HG03460 (cell line): ENCODE measurements around the gene IARS2.
"Not testable (repeated sequence)": the region's sequence is repeated elsewhere in the genome, so short reads cannot be mapped to it uniquely, and the experiment has no call there.

Experiments
- ATAC-seq: cut with Tn5 transposase; IDR thresholded peaks from one replicate; pipeline ENCODE4 v1.9.1; 2021; ENCODE audit not compliant: unreplicated experiment

IARS2 gene

DNA sequence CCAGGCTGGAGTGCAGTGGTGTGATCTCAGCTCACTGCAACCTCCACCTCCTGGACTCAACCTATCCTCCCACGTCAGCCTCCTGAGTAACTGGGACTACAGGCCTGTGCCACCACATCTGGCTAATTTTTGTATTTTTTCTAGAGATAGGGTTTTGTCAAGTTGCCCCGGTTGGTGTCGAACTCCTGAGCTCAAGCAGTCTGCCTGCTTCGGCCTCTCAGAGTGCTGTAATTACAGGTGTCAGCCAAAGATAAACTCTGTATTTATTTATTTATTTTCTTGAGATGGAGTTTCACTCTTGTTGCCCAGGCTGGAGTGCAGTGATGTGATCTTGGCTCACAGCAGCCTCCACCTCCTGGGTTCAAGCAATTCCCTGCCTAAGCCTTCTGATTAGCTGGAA lies 18.7 kb downstream of the IARS2 start:
- not testable (repeated sequence) for ATAC-seq

- ATAC-seq, result peak; percentile 64
Observed at GRCh38 chr1:220113136-220113695, 19.3 kb downstream of the IARS2 start.

- ATAC-seq, result no peak
Observed at GRCh38 chr1:220119043-220119512, 25.1 kb downstream of the IARS2 start.

DNA sequence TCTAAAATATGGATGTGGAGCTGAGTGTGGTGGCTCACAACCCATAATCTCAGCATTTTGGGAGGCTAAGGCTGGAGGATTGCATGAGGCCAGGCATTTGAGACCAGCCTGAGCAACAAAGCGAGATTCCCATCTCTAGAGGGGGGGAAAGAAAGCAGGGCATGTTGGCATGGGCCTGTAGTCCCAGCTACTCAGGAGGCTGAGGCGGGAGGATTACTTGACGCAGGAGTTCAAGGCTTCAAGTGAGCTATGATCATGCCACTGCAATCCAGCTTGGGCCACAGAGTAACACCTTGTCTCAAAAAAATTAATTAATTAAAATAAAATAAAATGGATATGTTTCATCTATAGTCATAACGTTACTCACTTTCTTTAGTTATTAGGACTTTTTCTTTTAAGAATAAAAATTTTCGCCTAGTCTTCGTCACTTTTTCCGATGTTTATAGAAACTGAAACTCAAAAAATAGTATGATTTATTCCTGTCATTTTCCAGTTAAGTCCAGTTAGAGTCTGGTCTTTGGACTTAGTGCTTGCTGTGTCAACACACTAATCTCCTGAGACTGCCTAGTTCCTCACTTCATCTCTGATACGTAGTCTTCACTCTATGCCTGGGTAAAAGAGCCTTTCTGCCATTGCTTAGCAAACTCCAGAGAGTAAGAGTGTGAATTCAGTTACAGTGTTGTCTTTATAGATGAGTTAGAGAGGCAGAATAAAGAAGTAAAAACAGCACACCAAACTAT lies 28.0 kb downstream of the IARS2 start:
- ATAC-seq, result no peak

DNA sequence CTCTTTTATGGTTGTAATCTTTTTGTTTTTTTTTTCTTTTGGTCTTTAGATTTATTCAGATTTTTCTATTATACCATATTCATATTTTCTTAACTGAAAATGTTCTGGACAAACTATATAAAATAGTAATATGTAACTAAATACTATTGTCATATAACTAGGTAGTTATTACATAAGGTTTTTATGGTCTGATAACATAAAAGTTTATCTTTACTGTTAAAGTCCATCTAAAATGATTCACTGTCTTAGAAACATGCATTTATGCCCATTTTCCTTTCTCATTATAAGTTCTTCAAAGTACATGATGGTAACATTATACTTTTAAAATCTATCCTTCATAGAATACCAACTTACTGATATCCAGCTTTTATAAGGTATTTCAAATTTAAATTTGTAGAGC lies 29.1 kb downstream of the IARS2 start:
- no peak for ATAC-seq

- no peak for ATAC-seq
Observed at GRCh38 chr1:220123889-220124288, 30.0 kb downstream of the IARS2 start.

DNA sequence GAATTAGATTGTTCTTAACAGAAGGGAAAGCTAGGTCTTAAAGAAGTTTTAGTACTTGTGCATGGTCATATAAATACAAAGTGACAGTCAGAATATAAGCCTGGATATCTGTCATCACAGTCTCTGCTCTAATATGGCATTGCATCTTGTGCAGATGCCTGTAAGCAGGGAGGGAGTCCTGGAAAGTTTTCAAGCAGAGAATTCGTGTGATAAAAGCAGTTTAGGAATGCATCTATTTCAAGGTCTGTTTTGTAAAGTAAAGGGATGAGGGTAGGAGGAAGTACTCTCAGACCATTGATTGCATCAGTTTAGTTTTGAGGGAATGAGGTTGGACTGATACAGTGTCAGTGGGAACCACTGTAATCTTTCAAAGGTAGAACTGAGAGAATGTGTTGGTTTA lies 30.6 kb downstream of the IARS2 start:
- no peak for ATAC-seq

- ATAC-seq, result no peak
Observed at GRCh38 chr1:220127076-220127475, 33.1 kb downstream of the IARS2 start.

- ATAC-seq, result no peak
Observed at GRCh38 chr1:220129479-220130210, 35.7 kb downstream of the IARS2 start.

DNA sequence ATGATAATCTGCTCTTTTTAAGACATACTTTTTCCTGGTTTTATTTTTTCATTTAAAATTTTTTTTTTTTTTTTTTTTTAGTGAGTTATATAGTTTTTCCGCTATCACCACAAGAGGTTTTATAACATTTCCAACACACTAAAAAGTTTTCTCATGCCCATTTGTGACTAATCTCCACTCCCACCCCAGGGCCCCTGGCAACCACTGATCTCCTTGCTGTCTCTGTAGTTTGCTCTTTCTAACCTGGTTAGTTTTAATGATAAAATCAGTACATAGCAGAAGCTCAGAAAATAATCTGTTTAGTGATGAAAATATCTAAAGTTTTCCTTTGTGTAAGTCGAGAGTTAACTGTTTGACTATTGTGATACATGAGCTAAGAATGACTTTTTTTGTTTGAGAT lies 41.8 kb downstream of the IARS2 start:
- ATAC-seq, result no peak

DNA sequence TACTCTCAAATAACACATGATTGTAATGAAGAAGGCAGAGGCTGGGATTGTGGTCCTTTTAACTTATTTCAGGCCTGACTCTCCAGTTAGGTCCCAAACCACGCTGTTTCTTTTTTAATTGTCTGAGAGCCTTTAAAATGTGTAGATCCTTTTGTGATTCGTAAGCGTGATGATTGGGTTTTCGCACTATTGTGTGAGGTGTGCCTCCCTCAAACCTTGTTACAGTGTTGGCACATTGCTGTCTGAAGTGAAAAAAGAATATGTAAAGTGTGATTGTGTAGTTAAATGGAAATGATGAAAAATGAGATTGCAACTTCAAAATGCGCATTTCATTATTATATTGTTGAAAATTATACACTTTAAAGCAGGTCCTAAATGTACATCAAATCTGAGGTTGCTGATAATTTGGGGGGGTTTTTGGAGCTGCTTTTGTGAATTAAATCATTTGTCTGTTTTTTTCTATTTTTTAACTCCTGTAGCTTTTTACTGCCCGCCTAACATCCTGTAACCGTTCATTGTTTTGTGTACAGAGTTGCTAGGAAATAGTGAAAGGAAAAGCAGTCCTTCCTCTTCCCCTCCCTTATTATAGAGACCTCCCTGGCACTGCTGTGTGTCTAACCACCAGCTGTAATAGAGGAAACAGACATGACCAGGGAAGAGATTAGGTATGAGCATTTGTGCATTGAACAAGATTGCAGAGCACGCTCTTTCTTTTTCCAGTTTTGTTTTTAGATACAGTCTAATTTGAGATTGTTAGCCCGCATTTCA lies 43.3 kb downstream of the IARS2 start:
- no peak for ATAC-seq

- no peak for ATAC-seq
Observed at GRCh38 chr1:220139966-220140365, 46.0 kb downstream of the IARS2 start.

DNA sequence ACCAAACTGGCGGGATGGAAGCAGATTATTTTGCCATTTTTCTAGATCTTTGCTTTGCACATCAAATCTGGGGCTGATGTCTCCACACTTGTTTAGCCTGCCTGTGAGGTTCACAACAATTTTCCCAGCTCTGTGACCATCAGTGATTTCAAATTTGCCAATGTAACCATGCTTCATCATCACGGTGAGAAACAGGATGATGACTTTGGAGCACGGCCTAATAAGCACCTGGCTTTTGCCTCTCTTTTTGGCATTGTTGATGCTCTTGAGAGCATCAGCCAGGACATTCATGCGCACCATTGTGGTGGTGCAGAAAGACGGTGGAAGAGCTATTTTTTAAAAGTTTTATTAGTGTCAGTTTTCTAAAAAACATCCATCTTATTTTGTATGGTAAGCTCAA lies 50.1 kb downstream of the IARS2 start:
- ATAC-seq, result no peak

DNA sequence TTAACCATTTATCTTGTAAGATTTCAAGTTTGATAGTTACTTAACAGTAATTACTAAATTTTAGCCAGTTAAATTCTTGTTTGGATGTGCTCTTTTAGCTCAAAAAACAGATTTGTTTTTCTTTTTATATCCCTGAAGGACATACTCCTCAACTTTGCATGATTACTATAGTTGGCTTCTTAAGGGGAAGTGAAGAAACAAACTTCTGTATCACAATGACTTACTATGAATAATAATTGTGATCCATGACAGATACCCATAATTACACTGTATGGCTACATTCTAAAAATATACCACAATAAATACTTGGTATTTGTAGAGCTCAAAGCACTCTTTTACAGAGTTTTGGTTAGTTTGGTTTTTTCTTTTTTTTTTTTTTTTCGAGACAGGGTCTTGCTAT lies 55.8 kb downstream of the IARS2 start:
- ATAC-seq, result no peak

GRCh38 chr1:220151454-220151853 lies 57.5 kb downstream of the IARS2 start:
- no peak for ATAC-seq

GRCh38 chr1:220153147-220153546 lies 59.2 kb downstream of the IARS2 start:
- ATAC-seq, result no peak

- no peak for ATAC-seq
Observed at GRCh38 chr1:220156620-220157146, 62.8 kb downstream of the IARS2 start.

- no peak for ATAC-seq
Observed at GRCh38 chr1:220157738-220158137, 63.8 kb downstream of the IARS2 start.

GRCh38 chr1:220158530-220158929 lies 64.6 kb downstream of the IARS2 start:
- ATAC-seq, result not testable (repeated sequence)

DNA sequence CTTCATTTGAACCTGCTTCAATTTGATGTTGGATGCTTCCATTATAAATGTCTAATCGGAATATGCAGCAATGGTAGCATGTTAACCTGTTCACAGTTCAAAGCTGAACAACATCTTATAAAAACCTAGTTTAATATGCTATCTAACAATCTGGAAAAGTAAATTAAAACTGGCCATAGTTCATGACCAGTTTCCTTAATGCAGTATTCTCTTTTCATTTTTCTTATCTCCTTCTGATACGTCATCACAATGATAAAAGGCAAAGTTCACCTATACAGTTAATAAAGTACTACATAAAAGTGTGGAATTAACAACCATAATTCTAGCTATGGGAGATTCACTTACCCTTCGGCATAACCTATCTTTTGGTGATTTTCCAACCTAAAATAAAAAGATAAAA lies 65.1 kb downstream of the IARS2 start:
- ATAC-seq, result no peak

DNA sequence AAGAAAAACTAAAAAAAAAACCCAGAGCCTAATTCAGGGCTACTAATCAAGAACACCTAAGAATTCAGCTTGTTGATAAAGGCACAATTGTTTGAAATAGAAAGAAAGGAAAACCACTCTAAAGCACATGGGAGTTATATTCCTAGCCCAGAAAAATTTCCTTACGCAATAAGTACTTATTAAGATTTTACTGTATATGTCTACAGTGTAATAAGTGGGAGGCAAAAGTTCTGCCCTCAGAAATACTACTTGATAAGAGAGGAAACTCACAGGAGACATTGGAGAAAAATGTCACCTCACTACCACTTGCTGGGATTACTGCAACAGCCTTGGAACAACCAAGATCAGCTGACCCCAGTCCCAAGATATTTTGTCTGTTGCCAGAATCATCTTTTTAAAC lies 66.1 kb downstream of the IARS2 start:
- ATAC-seq, result no peak
